Astrocyte of the cerebellum (primary cell): ENCODE measurements around the gene SEC31A.

Source experiments
- DNase-seq: peaks from one replicate; pipeline ENCODE4 v3.0.0-alpha.2; 2011; ENCODE audit warnings: low read depth
- H3K4me3 ChIP-seq: 2 replicates; pipeline ENCODE4 v1.5.1; 2011; ENCODE audit warnings: mild to moderate bottlenecking, low read depth, low read length, moderate library complexity
- in situ Hi-C: cut with HindIII; loops from 2 replicates; pipeline ENCODE4 v1.10.0; 2017; ENCODE audit warnings: low sequenced_read_pairs
- TF ChIP-seq, protein P1 (sequence below): IDR thresholded peaks from 2 replicates; pipeline ENCODE4 v1.5.1; 2012; ENCODE audit warnings: low read length, low read depth, moderate library complexity, mild to moderate bottlenecking; ENCODE audit errors: missing control alignments

SEC31A gene

DNA sequence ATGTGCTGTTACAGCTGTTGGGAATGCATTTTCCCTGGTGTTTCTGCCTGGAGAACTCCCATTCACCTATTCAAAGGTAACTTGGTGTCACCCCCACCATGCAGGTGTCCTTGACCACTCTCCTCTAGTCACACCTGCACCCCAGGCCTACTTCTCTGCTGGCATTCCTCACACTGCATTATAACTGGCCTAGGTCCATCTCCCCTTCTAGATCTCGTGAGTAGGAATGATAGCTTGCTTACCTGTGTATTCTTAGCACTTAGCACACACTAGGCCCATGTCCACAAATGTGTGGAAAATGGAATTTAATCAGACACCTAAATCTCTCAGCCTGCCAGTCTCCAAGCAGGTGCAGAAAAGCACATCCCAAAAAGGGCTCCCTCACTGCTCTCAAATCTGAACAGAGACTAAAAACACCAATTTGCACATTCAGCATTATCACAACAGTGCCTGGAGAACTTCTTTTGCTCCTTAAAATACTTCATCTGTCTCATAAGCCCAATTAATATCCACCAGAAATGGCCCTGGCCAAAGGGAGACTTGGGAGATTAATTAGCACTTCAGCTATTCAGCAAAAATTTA is 110.7 kb downstream of the SEC31A start:
- no peak overlapping the region for H3K4me3 ChIP-seq
- in situ Hi-C loops = no loop called here
- TF ChIP-seq, protein P1, sequence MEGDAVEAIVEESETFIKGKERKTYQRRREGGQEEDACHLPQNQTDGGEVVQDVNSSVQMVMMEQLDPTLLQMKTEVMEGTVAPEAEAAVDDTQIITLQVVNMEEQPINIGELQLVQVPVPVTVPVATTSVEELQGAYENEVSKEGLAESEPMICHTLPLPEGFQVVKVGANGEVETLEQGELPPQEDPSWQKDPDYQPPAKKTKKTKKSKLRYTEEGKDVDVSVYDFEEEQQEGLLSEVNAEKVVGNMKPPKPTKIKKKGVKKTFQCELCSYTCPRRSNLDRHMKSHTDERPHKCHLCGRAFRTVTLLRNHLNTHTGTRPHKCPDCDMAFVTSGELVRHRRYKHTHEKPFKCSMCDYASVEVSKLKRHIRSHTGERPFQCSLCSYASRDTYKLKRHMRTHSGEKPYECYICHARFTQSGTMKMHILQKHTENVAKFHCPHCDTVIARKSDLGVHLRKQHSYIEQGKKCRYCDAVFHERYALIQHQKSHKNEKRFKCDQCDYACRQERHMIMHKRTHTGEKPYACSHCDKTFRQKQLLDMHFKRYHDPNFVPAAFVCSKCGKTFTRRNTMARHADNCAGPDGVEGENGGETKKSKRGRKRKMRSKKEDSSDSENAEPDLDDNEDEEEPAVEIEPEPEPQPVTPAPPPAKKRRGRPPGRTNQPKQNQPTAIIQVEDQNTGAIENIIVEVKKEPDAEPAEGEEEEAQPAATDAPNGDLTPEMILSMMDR = no peak
- no peak for DNase-seq

DNA sequence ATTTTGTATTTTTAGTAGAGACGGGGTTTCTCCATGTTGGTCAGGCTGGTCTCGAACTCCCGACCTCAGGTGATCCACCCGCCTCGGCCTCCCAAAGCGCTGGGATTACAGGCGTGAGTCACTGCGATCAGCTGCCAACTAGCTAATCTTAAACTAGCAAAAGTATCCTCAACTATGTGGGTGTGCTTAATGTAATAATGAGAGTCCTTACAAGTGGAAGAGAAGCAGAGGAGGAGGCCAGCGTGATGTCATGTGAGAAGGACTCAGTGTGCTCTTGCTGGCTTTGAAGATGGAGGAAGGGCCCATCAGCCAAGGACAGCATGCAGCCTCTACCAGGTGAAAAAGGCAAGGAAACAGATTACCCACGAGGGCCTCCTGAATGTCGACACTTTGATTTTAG is 111.9 kb downstream of the SEC31A start:
- no peak overlapping the region for H3K4me3 ChIP-seq
- DNase-seq = no peak
- TF ChIP-seq, protein P1 = no peak
- in situ Hi-C loops = no loop called here

DNA sequence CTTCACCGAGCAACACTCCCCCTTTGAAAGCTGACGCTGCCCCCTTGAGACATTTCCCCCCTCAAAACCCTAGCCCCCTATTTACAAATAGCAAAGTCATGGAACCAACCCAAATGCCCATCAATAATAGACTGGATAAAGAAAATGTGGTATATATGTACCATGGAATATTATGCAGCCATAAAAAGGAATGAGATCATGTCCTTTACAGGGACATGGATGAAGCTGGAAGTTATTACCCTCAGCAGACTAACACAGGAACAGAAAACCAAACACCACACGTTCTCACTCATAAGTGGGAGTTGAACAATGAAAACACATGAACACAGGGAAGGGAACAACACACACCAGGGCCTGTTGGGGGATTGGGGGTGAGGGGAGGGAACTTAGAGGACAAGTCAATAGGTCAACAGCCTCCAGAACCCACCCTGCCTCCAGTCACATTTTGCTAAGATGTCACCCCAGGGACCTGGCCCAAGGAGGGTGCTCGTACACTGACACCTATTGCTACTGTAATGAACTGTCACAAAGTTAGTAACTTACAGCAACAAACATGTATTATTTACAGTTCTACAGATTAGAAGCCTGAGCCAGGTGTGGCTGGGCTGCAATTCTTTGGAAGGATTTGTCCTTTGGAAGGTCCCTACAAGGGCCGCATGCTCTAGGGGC is 113.0 kb downstream of the SEC31A start:
- in situ Hi-C loops = no loop called here
- DNase-seq = no peak
- TF ChIP-seq, protein P1 = no peak
- H3K4me3 ChIP-seq = no peak overlapping the region

DNA sequence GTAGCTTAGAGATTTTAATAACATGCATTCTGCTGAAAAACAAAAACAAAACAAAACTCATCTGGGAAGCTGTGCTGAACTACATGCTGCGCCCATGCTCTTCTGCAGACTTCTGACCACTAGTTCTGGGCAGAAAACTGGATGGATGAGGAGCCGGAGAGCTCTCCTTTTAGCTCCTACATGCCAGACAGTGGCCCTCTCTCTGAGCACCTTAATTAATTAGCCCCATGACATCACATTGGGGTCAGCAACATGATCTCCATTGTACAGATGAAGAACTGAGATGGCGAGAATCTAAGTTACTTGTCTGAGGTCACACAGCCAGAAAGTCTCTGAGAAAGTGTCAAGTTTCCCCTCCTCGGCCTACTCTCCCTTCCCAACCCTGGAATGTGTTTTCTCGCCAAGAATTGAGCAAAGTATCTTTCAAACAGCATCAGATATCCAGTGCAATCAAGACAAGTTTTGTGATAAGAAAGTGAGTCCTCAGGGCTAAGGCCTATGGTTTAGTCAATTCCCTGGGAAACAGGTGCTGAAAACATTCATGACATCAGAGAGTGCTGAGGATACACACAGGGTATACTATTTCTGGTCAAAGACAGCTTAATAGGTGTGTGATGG is 113.9 kb downstream of the SEC31A start:
- in situ Hi-C loops = no loop called here
- no peak overlapping the region for H3K4me3 ChIP-seq
- DNase-seq = no peak
- TF ChIP-seq, protein P1 = no peak

DNA sequence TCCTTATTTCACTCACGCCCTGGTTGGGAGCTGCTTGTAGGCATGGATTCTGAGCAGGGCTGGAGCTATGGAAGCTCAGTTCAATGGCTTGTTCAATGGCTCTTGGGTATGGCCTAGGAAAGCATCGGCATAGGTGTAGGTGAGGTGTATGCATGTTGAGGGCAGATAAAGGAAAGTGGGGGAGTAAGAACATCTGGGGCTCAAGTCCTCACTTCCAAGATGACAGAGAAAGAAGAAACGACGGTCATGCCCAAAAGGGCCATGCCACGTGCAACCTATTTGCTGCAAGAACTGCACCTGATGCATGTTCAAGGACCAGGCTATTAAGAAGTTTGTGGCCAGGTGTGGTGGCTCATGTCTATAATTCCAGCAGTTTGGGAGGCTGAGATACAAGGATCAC is 115.7 kb downstream of the SEC31A start:
- DNase-seq = no peak
- in situ Hi-C loops = no loop called here
- no peak overlapping the region for H3K4me3 ChIP-seq
- TF ChIP-seq, protein P1 = no peak

DNA sequence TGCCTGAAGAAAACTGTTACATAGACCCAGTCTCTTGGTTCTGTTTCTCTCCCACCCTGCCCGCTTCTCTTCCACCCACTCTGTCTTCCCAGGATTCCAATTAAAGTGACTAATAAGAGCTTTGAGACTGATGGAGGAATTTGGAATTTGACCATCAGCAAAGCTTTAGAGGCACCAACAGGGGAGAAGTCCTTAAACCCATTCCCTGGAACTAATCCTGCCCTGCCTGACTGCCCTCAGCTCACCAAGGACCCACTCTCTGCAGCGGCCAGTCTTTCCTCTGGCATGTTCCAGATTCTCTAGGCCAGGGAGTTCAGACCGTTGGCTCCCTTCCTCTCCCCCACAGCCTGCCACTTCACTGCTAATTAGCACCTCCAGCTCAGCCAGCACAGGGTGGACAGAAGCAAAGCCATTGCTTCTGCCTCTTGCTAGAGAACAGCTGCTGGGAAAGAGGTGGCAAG is 116.2 kb downstream of the SEC31A start:
- TF ChIP-seq, protein P1 = no peak
- in situ Hi-C loops = loop anchor here (5.0 kb wide), 1 partner anchor 47 kb away; no protein-coding TSS in a partner anchor
- no peak overlapping the region for H3K4me3 ChIP-seq
- DNase-seq = no peak
